SK-N-SH (cell line): ENCODE measurements around the gene TSHZ2. TPM values are rescaled to one million over a fixed set of nuclear protein-coding genes. Genes with fewer than 3 reads are reported as not detected.

Experiments
- CTCF ChIA-PET: fragments of 300-600, 350-600 bp; formaldehyde crosslinking; extraction: SDS; loops from one replicate; lab custom pipeline; 2021; lab: Yijun Ruan, JAX
- POLR2A ChIA-PET: fragments of 350-600 bp; sonication (Branson Sonifier 250); formaldehyde crosslinking; extraction: SDS; loops from one replicate; lab custom pipeline; 2020; ENCODE audit warnings: antibody characterized with exemption, inconsistent platforms; lab: Yijun Ruan, JAX
- DNase-seq: peaks from one replicate; pipeline ENCODE4 v3.0.0; 2012
- H2AFZ ChIP-seq: fragments of 200-600 bp; sonication (generic); 2 replicates; pipeline ENCODE4 v1.8.1; 2016; ENCODE audit warnings: antibody characterized with exemption, mild to moderate bottlenecking, low read depth
- H3F3A ChIP-seq: fragments of 200-600 bp; sonication (generic); replicated peaks from 2 replicates; pipeline ENCODE3; 2016; ENCODE audit warnings: antibody characterized with exemption, mild to moderate bottlenecking; ENCODE audit not compliant: insufficient read depth
- H3K27ac ChIP-seq, 2 experiments: fragments of 200-500 bp in 1 of 2; fragments of 200-600 bp in 1 of 2; sonication (Bioruptor generic) in 1 of 2; sonication (generic), shearing (Covaris generic) in 1 of 2; 2 replicates each; pipeline versions ENCODE4 v1.5.1 to v1.6.1; 2014 to 2016; ENCODE audit warnings: low read depth in 2 of 2, inconsistent platforms in 1 of 2, low read length in 1 of 2, mild to moderate bottlenecking in 1 of 2, mixed read lengths in 1 of 2
- H3K27me3 ChIP-seq: fragments of 200-600 bp; sonication (generic), shearing (Covaris generic); 2 replicates; pipeline ENCODE4 v1.6.1; 2016; ENCODE audit warnings: mixed run types; ENCODE audit not compliant: insufficient read depth
- H3K36me3 ChIP-seq, 2 experiments: fragments of 200-500 bp in 1 of 2; fragments of 200-600 bp in 1 of 2; sonication (Bioruptor generic) in 1 of 2; sonication (generic) in 1 of 2; replicated peaks in 1 of 2; 2 replicates each; pipeline versions ENCODE3 to v1.5.1; 2014 to 2016; ENCODE audit warnings: low read length in 1 of 2, mild to moderate bottlenecking in 1 of 2; ENCODE audit not compliant: insufficient read depth in 2 of 2, control insufficient read depth in 1 of 2
- H3K4me1 ChIP-seq, 2 experiments: fragments of 200-500 bp in 1 of 2; fragments of 200-600 bp in 1 of 2; sonication (Bioruptor generic) in 1 of 2; sonication (generic), shearing (Covaris generic) in 1 of 2; 2 replicates each; pipeline versions ENCODE4 v1.5.1 to v1.6.1; 2014 to 2016; ENCODE audit warnings: low read depth in 1 of 2, low read length in 1 of 2, mixed run types in 1 of 2; ENCODE audit not compliant: insufficient read depth in 2 of 2, control insufficient read depth in 1 of 2
- H3K4me2 ChIP-seq: fragments of 200-600 bp; sonication (generic), shearing (Covaris generic); 2 replicates; pipeline ENCODE4 v1.6.1; 2017; ENCODE audit warnings: mixed run types
- H3K4me3 ChIP-seq, 2 experiments: fragments of 200-500 bp in 1 of 2; fragments of 200-600 bp in 1 of 2; sonication (Bioruptor generic) in 1 of 2; sonication (generic), shearing (Covaris generic) in 1 of 2; 2 replicates each; pipeline versions ENCODE4 v1.5.1 to v1.8.1; 2014 to 2016; ENCODE audit warnings: low read depth in 2 of 2, inconsistent platforms in 1 of 2, low read length in 1 of 2, mild to moderate bottlenecking in 1 of 2, mixed read lengths in 1 of 2, moderate library complexity in 1 of 2
- H3K79me2 ChIP-seq: fragments of 200-600 bp; sonication (generic); 2 replicates; pipeline ENCODE4 v1.8.1; 2017; ENCODE audit warnings: mild to moderate bottlenecking; ENCODE audit not compliant: insufficient read depth
- H3K9ac ChIP-seq: fragments of 200-600 bp; sonication (generic); 2 replicates; pipeline ENCODE4 v1.6.1; 2017; ENCODE audit warnings: mixed run types
- H3K9me2 ChIP-seq: fragments of 200-600 bp; sonication (generic); 2 replicates; pipeline ENCODE4 v1.6.1; 2017; ENCODE audit warnings: mixed run types
- H3K9me3 ChIP-seq: fragments of 200-600 bp; sonication (generic); 2 replicates; pipeline ENCODE4 v1.6.1; 2017; ENCODE audit warnings: mixed run types, mild to moderate bottlenecking, moderate library complexity
- H4K20me1 ChIP-seq: fragments of 200-600 bp; sonication (generic); 2 replicates; pipeline ENCODE4 v1.6.1; 2017; ENCODE audit warnings: mild to moderate bottlenecking, mixed run types; ENCODE audit not compliant: insufficient read depth
- ELF1 ChIP-seq: IDR thresholded peaks from 2 replicates; pipeline ENCODE4 v1.4.0; 2012
- EZH2phosphoT487 ChIP-seq: fragments of 200-600 bp; sonication (generic); IDR thresholded peaks from 2 replicates; pipeline ENCODE4 v1.6.1; 2017; ENCODE audit warnings: low read depth, mixed run types, mild to moderate bottlenecking, antibody characterized with exemption, moderate library complexity, borderline replicate concordance
- GATA2 ChIP-seq: sonication (generic); formaldehyde crosslinking; IDR thresholded peaks from 2 replicates; pipeline ENCODE4 v1.5.0; 2020; ENCODE audit warnings: mild to moderate bottlenecking, missing genetic modification reagents
- IRF3 ChIP-seq: fragments of 150-350 bp; IDR thresholded peaks from 2 replicates; pipeline ENCODE4 v1.6.1; 2016; ENCODE audit warnings: mild to moderate bottlenecking, low read depth, low read length
- MEF2A ChIP-seq: IDR thresholded peaks from 2 replicates; pipeline ENCODE4 v1.4.0; 2012; ENCODE audit warnings: low read depth, borderline replicate concordance
- PBX3 ChIP-seq: IDR thresholded peaks from 2 replicates; pipeline ENCODE4; 2012
- TAF1 ChIP-seq: IDR thresholded peaks from 2 replicates; pipeline ENCODE4 v1.6.1; 2012; ENCODE audit warnings: low read depth, mild to moderate bottlenecking, low read length, moderate library complexity, borderline replicate concordance
- TCF12 ChIP-seq: IDR thresholded peaks from 2 replicates; pipeline ENCODE4 v1.4.0; 2012
- ZBTB33 ChIP-seq: IDR thresholded peaks from 2 replicates; pipeline ENCODE4 v1.4.0; 2012; ENCODE audit warnings: low read depth, borderline replicate concordance
- WGBS: methylation state at CpG from one replicate; pipeline ENCODE4 v1.1.6; 2017; ENCODE audit warnings: low lambda C conversion rate; 5-methylcytosine and 5-hydroxymethylcytosine counted together
- polyA plus RNA-seq, 3 experiments: library from polyadenylated mRNA; depleted of rRNA; stranded (reverse); fragments of >200 nt; gene quantifications; 2 replicates each; pipeline ENCODE4 v1.2.3, GENCODE V29; 2012
- TF ChIP-seq, protein P1 (sequence below): fragments of 200-600 bp; sonication (generic); IDR thresholded peaks from 2 replicates; pipeline ENCODE4 v1.6.1; 2017; ENCODE audit warnings: antibody characterized with exemption, mild to moderate bottlenecking, moderate library complexity

TSHZ2 gene
- polyA plus RNA-seq, 1 of the 3 experiments (the other 2 are of a cell fraction), result 0.13 TPM

- no peaks in the 10 kb centered on the region for H3K79me2 ChIP-seq
- no peaks in the 10 kb centered on the region for H3F3A ChIP-seq
- H3K27me3 ChIP-seq, result no peaks in the 10 kb centered on the region
- no peaks in the 10 kb centered on the region; a peak in 1 of 4 replicates for H3K4me1 ChIP-seq
- no peaks in the 10 kb centered on the region for H3K36me3 ChIP-seq
- no peaks in the 10 kb centered on the region for H4K20me1 ChIP-seq
- no peak for DNase-seq
- no peaks in the 10 kb centered on the region for H3K9me2 ChIP-seq
- no peak overlapping the region for H3K4me3 ChIP-seq
- 20% methylated on average over 3 of the region's 3 CpGs for WGBS
- POLR2A ChIA-PET, result no interaction called here
- TF ChIP-seq TCF12 (no peak), ELF1 (no peak)
- H3K4me2 ChIP-seq, result no peak overlapping the region
- H2AFZ ChIP-seq, result no peak overlapping the region
- H3K9ac ChIP-seq, result no peak overlapping the region
- no peak overlapping the region for H3K27ac ChIP-seq
- CTCF ChIA-PET, result interaction anchor here (0.6 to 1.3 kb wide), 2 partner anchors 107 to 911 kb away, joined by 3 to 4 read pairs; no protein-coding TSS in a partner anchor
- H3K9me3 ChIP-seq, result no peaks in the 10 kb centered on the region
Measured at GRCh38 chr20:53222932-53223331, 250.8 kb downstream of the TSHZ2 start.

DNA sequence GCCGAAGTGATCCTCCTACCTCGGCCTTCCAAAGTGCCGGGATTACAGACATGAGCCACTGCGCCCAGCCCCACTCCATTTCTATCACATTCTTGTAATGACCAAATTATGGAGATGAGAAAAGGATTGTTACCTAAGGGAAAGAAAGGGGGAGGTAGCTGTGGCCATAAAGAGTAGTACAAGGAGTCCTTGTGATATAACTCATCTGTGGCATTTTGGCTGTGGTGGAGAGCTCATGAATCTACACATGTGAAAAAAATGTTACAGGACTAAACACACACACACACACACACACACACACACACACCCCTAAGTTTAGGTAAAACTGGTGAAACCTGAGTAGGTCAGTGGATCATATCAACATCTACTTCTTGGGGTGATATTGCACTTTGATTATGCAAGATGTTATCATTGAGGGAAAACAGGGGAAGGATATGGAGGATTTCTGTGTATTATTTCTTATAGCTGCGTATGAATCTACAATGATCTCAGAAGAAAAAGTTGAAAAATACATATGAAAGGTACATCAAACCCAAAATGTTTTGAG lies 251.5 kb downstream of the TSHZ2 start:
- TF ChIP-seq, protein P1, sequence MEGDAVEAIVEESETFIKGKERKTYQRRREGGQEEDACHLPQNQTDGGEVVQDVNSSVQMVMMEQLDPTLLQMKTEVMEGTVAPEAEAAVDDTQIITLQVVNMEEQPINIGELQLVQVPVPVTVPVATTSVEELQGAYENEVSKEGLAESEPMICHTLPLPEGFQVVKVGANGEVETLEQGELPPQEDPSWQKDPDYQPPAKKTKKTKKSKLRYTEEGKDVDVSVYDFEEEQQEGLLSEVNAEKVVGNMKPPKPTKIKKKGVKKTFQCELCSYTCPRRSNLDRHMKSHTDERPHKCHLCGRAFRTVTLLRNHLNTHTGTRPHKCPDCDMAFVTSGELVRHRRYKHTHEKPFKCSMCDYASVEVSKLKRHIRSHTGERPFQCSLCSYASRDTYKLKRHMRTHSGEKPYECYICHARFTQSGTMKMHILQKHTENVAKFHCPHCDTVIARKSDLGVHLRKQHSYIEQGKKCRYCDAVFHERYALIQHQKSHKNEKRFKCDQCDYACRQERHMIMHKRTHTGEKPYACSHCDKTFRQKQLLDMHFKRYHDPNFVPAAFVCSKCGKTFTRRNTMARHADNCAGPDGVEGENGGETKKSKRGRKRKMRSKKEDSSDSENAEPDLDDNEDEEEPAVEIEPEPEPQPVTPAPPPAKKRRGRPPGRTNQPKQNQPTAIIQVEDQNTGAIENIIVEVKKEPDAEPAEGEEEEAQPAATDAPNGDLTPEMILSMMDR, result no peak
- no peak for TF ChIP-seq IRF3
- no peaks in the 10 kb centered on the region for H3K9me2 ChIP-seq
- no peaks in the 10 kb centered on the region for H3K9me3 ChIP-seq
- H3K79me2 ChIP-seq, result no peaks in the 10 kb centered on the region
- H3K4me1 ChIP-seq, result no peaks in the 10 kb centered on the region; a peak in 1 of 4 replicates
- no peak overlapping the region for H2AFZ ChIP-seq
- no peaks in the 10 kb centered on the region for H3K36me3 ChIP-seq
- H3K9ac ChIP-seq, result no peak overlapping the region
- H4K20me1 ChIP-seq, result no peaks in the 10 kb centered on the region
- no peak for DNase-seq
- no peaks in the 10 kb centered on the region for H3K27me3 ChIP-seq
- no peak overlapping the region for H3K4me2 ChIP-seq
- WGBS, result 63% methylated on average over 5 of the region's 5 CpGs
- H3K4me3 ChIP-seq, result no peak overlapping the region
- ChIA-PET CTCF (interaction anchor here (1.0 kb wide), 1 partner anchor 911 kb away, joined by 3 read pairs; no protein-coding TSS in a partner anchor), POLR2A (no interaction called here)
- no peaks in the 10 kb centered on the region for H3F3A ChIP-seq
- H3K27ac ChIP-seq, result no peak overlapping the region

- Histone ChIP-seq H3K27ac (no peak overlapping the region), H3K4me3 (no peak overlapping the region), H3K36me3 (no peaks in the 10 kb centered on the region), H3K9me3 (no peaks in the 10 kb centered on the region), H3K27me3 (no peaks in the 10 kb centered on the region), H3K4me2 (no peak overlapping the region), H3K9ac (no peak overlapping the region), H3K79me2 (no peaks in the 10 kb centered on the region), H3K4me1 (no peaks in the 10 kb centered on the region; a peak in 1 of 4 replicates), H2AFZ (no peak overlapping the region), H3F3A (no peaks in the 10 kb centered on the region), H4K20me1 (no peaks in the 10 kb centered on the region), H3K9me2 (no peaks in the 10 kb centered on the region)
- 67% methylated on average over 1 of the region's 1 CpG for WGBS
- ChIA-PET CTCF (no interaction called here), POLR2A (no interaction called here)
- no peak for DNase-seq
- TF ChIP-seq TAF1 (no peak), EZH2phosphoT487 (no peak), GATA2 (CRISPR knock-in tag) (no peak), PBX3 (no peak), ZBTB33 (no peak), MEF2A (no peak), IRF3 (no peak), TCF12 (no peak)
- TF ChIP-seq, protein P1, result no peak
Measured at GRCh38 chr20:53224851-53225250, 252.7 kb downstream of the TSHZ2 start.
